MM.1S (cell line): Measurements from ENCODE around the gene RNASEH2A.

Source experiments
- CTCF ChIP-seq: fragments of 300-600 bp; sonication (generic); IDR thresholded peaks from 2 replicates; pipeline ENCODE4 v1.5.1; 2016; ENCODE audit warnings: antibody characterized with exemption, low read length, mixed read lengths
- EZH2 ChIP-seq: fragments of 300-600 bp; sonication (generic); optimal IDR thresholded peaks from 2 replicates; pipeline ENCODE3; 2017; ENCODE audit warnings: low read depth, mild to moderate bottlenecking, antibody characterized with exemption, low read length, mixed read lengths

- TF ChIP-seq CTCF (no peak), EZH2 (no peak)
Measured at GRCh38 chr19:12821761-12822160, 15.4 kb downstream of the RNASEH2A start.
